ENCODE measurements around the gene SLC29A1.

DNA sequence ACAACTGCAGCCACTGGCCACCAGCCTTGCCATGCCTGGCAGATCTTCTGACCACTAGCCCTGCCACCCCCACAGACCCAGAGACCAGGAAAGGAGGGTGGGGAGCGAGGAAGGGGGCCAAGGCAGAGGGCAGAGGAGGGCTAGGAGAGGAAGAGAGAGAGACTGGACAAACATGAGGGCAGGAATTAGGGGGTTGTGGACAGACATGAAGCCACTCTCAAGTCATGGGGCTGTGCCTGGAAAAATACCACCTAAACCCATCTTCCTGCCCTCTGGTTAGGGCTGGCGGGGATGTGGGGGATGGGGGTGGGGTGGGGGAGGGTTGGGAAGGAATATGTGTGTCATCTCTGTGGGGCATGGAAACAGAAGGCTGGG is 1.4 kb upstream of the SLC29A1 start:
- TF ChIP-seq, protein P1, sequence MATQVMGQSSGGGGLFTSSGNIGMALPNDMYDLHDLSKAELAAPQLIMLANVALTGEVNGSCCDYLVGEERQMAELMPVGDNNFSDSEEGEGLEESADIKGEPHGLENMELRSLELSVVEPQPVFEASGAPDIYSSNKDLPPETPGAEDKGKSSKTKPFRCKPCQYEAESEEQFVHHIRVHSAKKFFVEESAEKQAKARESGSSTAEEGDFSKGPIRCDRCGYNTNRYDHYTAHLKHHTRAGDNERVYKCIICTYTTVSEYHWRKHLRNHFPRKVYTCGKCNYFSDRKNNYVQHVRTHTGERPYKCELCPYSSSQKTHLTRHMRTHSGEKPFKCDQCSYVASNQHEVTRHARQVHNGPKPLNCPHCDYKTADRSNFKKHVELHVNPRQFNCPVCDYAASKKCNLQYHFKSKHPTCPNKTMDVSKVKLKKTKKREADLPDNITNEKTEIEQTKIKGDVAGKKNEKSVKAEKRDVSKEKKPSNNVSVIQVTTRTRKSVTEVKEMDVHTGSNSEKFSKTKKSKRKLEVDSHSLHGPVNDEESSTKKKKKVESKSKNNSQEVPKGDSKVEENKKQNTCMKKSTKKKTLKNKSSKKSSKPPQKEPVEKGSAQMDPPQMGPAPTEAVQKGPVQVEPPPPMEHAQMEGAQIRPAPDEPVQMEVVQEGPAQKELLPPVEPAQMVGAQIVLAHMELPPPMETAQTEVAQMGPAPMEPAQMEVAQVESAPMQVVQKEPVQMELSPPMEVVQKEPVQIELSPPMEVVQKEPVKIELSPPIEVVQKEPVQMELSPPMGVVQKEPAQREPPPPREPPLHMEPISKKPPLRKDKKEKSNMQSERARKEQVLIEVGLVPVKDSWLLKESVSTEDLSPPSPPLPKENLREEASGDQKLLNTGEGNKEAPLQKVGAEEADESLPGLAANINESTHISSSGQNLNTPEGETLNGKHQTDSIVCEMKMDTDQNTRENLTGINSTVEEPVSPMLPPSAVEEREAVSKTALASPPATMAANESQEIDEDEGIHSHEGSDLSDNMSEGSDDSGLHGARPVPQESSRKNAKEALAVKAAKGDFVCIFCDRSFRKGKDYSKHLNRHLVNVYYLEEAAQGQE (IDR thresholded peaks at IDR 0.05; ENCODE audit: insufficient replicate concordance, low read depth) = no peak
- TF ChIP-seq, protein P2, sequence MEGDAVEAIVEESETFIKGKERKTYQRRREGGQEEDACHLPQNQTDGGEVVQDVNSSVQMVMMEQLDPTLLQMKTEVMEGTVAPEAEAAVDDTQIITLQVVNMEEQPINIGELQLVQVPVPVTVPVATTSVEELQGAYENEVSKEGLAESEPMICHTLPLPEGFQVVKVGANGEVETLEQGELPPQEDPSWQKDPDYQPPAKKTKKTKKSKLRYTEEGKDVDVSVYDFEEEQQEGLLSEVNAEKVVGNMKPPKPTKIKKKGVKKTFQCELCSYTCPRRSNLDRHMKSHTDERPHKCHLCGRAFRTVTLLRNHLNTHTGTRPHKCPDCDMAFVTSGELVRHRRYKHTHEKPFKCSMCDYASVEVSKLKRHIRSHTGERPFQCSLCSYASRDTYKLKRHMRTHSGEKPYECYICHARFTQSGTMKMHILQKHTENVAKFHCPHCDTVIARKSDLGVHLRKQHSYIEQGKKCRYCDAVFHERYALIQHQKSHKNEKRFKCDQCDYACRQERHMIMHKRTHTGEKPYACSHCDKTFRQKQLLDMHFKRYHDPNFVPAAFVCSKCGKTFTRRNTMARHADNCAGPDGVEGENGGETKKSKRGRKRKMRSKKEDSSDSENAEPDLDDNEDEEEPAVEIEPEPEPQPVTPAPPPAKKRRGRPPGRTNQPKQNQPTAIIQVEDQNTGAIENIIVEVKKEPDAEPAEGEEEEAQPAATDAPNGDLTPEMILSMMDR (IDR thresholded peaks at IDR 0.05; ENCODE audit: insufficient read depth, low read length) = no peak
- TF ChIP-seq POLR2AphosphoS5 (IDR thresholded peaks at IDR 0.05; ENCODE audit: low read depth) (no peak), GABPA (IDR thresholded peaks at IDR 0.05; ENCODE audit: low read depth) (no peak), SPI1 (IDR thresholded peaks at IDR 0.05; ENCODE audit: borderline replicate concordance, low read depth) (no peak)

All from HL-60 (cell line).